GM19463 (cell line): ENCODE data around the gene STUM.

ENCODE experiments used
- ATAC-seq: cut with Tn5 transposase; IDR thresholded peaks from one replicate; pipeline ENCODE4 v1.9.1; 2021; ENCODE audit warnings: mild to moderate bottlenecking, moderate library complexity; ENCODE audit not compliant: unreplicated experiment

STUM gene

GRCh38 chr1:226619031-226619430 lies 70.5 kb downstream of the STUM start:
- ATAC-seq: no peak

- ATAC-seq: no peak
Measured at GRCh38 chr1:226622012-226622411, 73.4 kb downstream of the STUM start.

GRCh38 chr1:226624526-226624925 lies 76.0 kb downstream of the STUM start:
- ATAC-seq: no peak

GRCh38 chr1:226625326-226625725 lies 76.8 kb downstream of the STUM start:
- ATAC-seq: no peak

GRCh38 chr1:226625832-226626576 lies 77.4 kb downstream of the STUM start:
- peak; percentile 19 for ATAC-seq

GRCh38 chr1:226626577-226626956 lies 78.0 kb downstream of the STUM start:
- ATAC-seq: peak; percentile 67

- ATAC-seq: no peak
Measured at GRCh38 chr1:226627050-226627755, 78.6 kb downstream of the STUM start.

GRCh38 chr1:226627924-226628611 lies 79.5 kb downstream of the STUM start:
- ATAC-seq: no peak

GRCh38 chr1:226628612-226629155 lies 80.1 kb downstream of the STUM start:
- ATAC-seq: no peak

GRCh38 chr1:226629210-226629895 lies 80.8 kb downstream of the STUM start:
- no peak for ATAC-seq

- ATAC-seq: no peak
Measured at GRCh38 chr1:226629896-226630550, 81.5 kb downstream of the STUM start.

GRCh38 chr1:226630592-226630991 lies 82.0 kb downstream of the STUM start:
- ATAC-seq: no peak

GRCh38 chr1:226631229-226632000 lies 82.9 kb downstream of the STUM start:
- no peak for ATAC-seq

GRCh38 chr1:226632169-226632879 lies 83.8 kb downstream of the STUM start:
- no peak for ATAC-seq

GRCh38 chr1:226632922-226633351 lies 84.4 kb downstream of the STUM start:
- no peak for ATAC-seq

GRCh38 chr1:226633541-226634165 lies 85.1 kb downstream of the STUM start:
- ATAC-seq: no peak

- peak; percentile 79 for ATAC-seq
Measured at GRCh38 chr1:226634166-226634588, 85.6 kb downstream of the STUM start.

GRCh38 chr1:226634611-226635246 lies 86.2 kb downstream of the STUM start:
- ATAC-seq: no peak
